IMR-90 (cell line): ENCODE data around the gene DPH7. TPM values are rescaled to one million over a fixed set of nuclear protein-coding genes. Genes with fewer than 3 reads are reported as not detected.
A peak's percentile ranks its signal among the peaks of the same experiment; 100 is the strongest.

ENCODE experiments used
- ATAC-seq: fragments of 200-7000 bp; cut with Tn5 transposase; 2 replicates; pipeline ENCODE4 v1.9.1; 2020; ENCODE audit warnings: low read depth, mild to moderate bottlenecking, moderate library complexity
- BruUV-seq: library from RNA; stranded (reverse); fragments of 400-500 nt; replicated peaks from 2 replicates; lab custom pipeline; 2021; lab: Mats Ljungman, UMichigan
- CTCF ChIA-PET: fragments of 300-600 bp; formaldehyde crosslinking; extraction: SDS; loops from one replicate; lab custom pipeline; 2021; ENCODE audit warnings: antibody characterized with exemption; lab: Yijun Ruan, JAX
- POLR2A ChIA-PET: fragments of 300-600 bp; sonication (Branson Sonifier 250); formaldehyde crosslinking; loops from one replicate; lab custom pipeline; 2022; ENCODE audit warnings: antibody characterized with exemption; ENCODE audit not compliant: unreplicated experiment; lab: Charles Lee
- DNase-seq: peaks from one replicate; pipeline ENCODE4 v3.0.0; 2013
- H2AFZ ChIP-seq: replicated peaks from 2 replicates; pipeline ENCODE3; 2013; ENCODE audit warnings: low read length, mild to moderate bottlenecking; ENCODE audit not compliant: poor library complexity
- H2AK5ac ChIP-seq: 2 replicates; pipeline ENCODE4 v1.6.1; 2013; ENCODE audit warnings: low read depth, low read length, inconsistent platforms
- H2AK9ac ChIP-seq: replicated peaks from 2 replicates; pipeline ENCODE3; 2013; ENCODE audit warnings: mild to moderate bottlenecking, low read depth, low read length, moderate library complexity; ENCODE audit not compliant: poor library complexity
- H2BK120ac ChIP-seq: 2 replicates; pipeline ENCODE4 v1.6.1; 2013; ENCODE audit warnings: low read depth, low read length, inconsistent platforms
- H2BK15ac ChIP-seq: 3 replicates; pipeline ENCODE4 v1.6.1; 2013; ENCODE audit warnings: low read depth, low read length, inconsistent platforms
- H2BK20ac ChIP-seq: 2 replicates; pipeline ENCODE4 v1.6.1; 2013; ENCODE audit warnings: low read depth, mild to moderate bottlenecking, inconsistent platforms, low read length, moderate library complexity
- H2BK5ac ChIP-seq: 2 replicates; pipeline ENCODE4 v1.6.1; 2013; ENCODE audit warnings: mild to moderate bottlenecking, low read depth, low read length, inconsistent platforms; ENCODE audit not compliant: poor library complexity, severe bottlenecking
- H3K14ac ChIP-seq: replicated peaks from 2 replicates; pipeline ENCODE4 v1.6.1; 2013; ENCODE audit warnings: low read depth, low read length, inconsistent platforms
- H3K18ac ChIP-seq: 2 replicates; pipeline ENCODE4 v1.6.1; 2013; ENCODE audit warnings: low read depth, low read length, control low read depth
- H3K23ac ChIP-seq: 2 replicates; pipeline ENCODE4 v1.6.1; 2013; ENCODE audit warnings: low read depth, low read length, inconsistent platforms
- H3K27ac ChIP-seq: 2 replicates; pipeline ENCODE4 v1.5.1; 2013; ENCODE audit warnings: mild to moderate bottlenecking, control low read depth, low read length; ENCODE audit not compliant: insufficient read depth
- H3K27me3 ChIP-seq: 2 replicates; pipeline ENCODE4 v1.6.1; 2013; ENCODE audit warnings: low read length; ENCODE audit not compliant: control insufficient read depth, insufficient read depth
- H3K36me3 ChIP-seq: 2 replicates; pipeline ENCODE4 v1.6.1; 2013; ENCODE audit warnings: low read length, mixed read lengths; ENCODE audit not compliant: control insufficient read depth, insufficient read depth
- H3K4ac ChIP-seq: 2 replicates; pipeline ENCODE4 v1.6.1; 2013; ENCODE audit warnings: low read depth, low read length, inconsistent platforms
- H3K4me1 ChIP-seq: 2 replicates; pipeline ENCODE4 v1.6.1; 2013; ENCODE audit warnings: low read length, mixed read lengths; ENCODE audit not compliant: control insufficient read depth, insufficient read depth
- H3K4me2 ChIP-seq: 2 replicates; pipeline ENCODE4 v1.6.1; 2013; ENCODE audit warnings: low read depth, mild to moderate bottlenecking, control low read depth, low read length, moderate library complexity
- H3K4me3 ChIP-seq: 2 replicates; pipeline ENCODE4 v1.5.1; 2013; ENCODE audit warnings: low read depth, mild to moderate bottlenecking, control low read depth, low read length, moderate library complexity; ENCODE audit not compliant: insufficient read depth
- H3K56ac ChIP-seq: 2 replicates; pipeline ENCODE4 v1.6.1; 2013; ENCODE audit warnings: low read length, inconsistent platforms; ENCODE audit not compliant: insufficient read depth; ENCODE audit errors: extremely low read depth
- H3K79me1 ChIP-seq, 2 experiments: 2 replicates each; pipeline ENCODE4 v1.6.1; 2013; ENCODE audit warnings: low read length in 2 of 2, inconsistent platforms in 1 of 2, low read depth in 1 of 2
- H3K9ac ChIP-seq: 2 replicates; pipeline ENCODE4 v1.6.1; 2013; ENCODE audit warnings: low read depth, low read length, control low read depth
- H3K9me1 ChIP-seq: 2 replicates; pipeline ENCODE4 v1.6.1; 2013; ENCODE audit warnings: low read length, inconsistent platforms; ENCODE audit not compliant: insufficient read depth
- H3K9me3 ChIP-seq: 2 replicates; pipeline ENCODE4 v1.6.1; 2013; ENCODE audit warnings: low read length; ENCODE audit not compliant: control insufficient read depth, insufficient read depth
- H4K20me1 ChIP-seq: 2 replicates; pipeline ENCODE4 v1.6.1; 2013; ENCODE audit warnings: low read length, inconsistent platforms; ENCODE audit not compliant: insufficient read depth
- H4K5ac ChIP-seq: 2 replicates; pipeline ENCODE4 v1.6.1; 2013; ENCODE audit warnings: mild to moderate bottlenecking, low read depth, low read length, control low read depth
- H4K8ac ChIP-seq, 2 experiments: 2 replicates each; pipeline ENCODE4 v1.6.1; 2013; ENCODE audit warnings: low read depth in 2 of 2, low read length in 2 of 2, control low read depth in 1 of 2, inconsistent platforms in 1 of 2
- H4K91ac ChIP-seq: 2 replicates; pipeline ENCODE4 v1.6.1; 2013; ENCODE audit warnings: low read depth, low read length, inconsistent platforms; ENCODE audit not compliant: insufficient read depth
- CEBPB ChIP-seq: IDR thresholded peaks from 2 replicates; pipeline ENCODE4 v1.6.1; 2012; ENCODE audit warnings: low read depth, low read length, improper control_type of control experiment
- MAZ ChIP-seq: IDR thresholded peaks from 2 replicates; pipeline ENCODE4 v1.6.1; 2012; ENCODE audit warnings: low read depth, mild to moderate bottlenecking, low read length, improper control_type of control experiment, moderate library complexity, borderline replicate concordance
- SMC3 ChIP-seq: fragments of 150-350 bp; IDR thresholded peaks from 2 replicates; pipeline ENCODE4 v1.6.1; 2016; ENCODE audit warnings: low read depth, mild to moderate bottlenecking, antibody characterized with exemption, low read length, moderate library complexity
- WGBS, 2 experiments: methylation state at CpG; one replicate each; pipeline versions ENCODE4 v1.1.5 to v1.1.7; 2013; ENCODE audit warnings: missing lambda C conversion rate in 2 of 2; ENCODE audit not compliant: insufficient read length in 1 of 2; ENCODE audit errors: extremely low coverage in 2 of 2; 5-methylcytosine and 5-hydroxymethylcytosine counted together
- dilution Hi-C: fragments of 300-500 bp; cut with HindIII; formaldehyde crosslinking; loops from one replicate; pipeline ENCODE4 v1.14.3; 2018; ENCODE audit warnings: low sequenced_read_pairs; ENCODE audit not compliant: unreplicated experiment
- in situ Hi-C: fragments of 300-500 bp; cut with MboI; formaldehyde crosslinking; loops from 3 replicates; pipeline ENCODE4 v1.14.3; 2019; ENCODE audit warnings: low sequenced_read_pairs, inconsistent platforms, mixed read lengths
- intact Hi-C: fragments of 100-400 bp; cut with micrococcal nuclease; formaldehyde crosslinking; loops from 2 replicates; pipeline ENCODE4 v1.10.0; 2022
- polyA plus RNA-seq, 3 experiments: library from polyadenylated mRNA; depleted of rRNA; stranded (reverse); fragments of >200 nt; gene quantifications; 2 replicates each; pipeline ENCODE4 v1.2.3, GENCODE V29; 2012; ENCODE audit warnings: low replicate concordance in 1 of 3
- total RNA-seq: library from RNA; depleted of rRNA; stranded (reverse); fragments of >200 nt; gene quantifications from 2 replicates; pipeline ENCODE4 v1.2.3, GENCODE V29; 2012

Gene DPH7
- total and polyA plus RNA-seq, 2 of the 4 experiments (the other 2 are of a cell fraction): 12.5 to 33.7 TPM

DNA sequence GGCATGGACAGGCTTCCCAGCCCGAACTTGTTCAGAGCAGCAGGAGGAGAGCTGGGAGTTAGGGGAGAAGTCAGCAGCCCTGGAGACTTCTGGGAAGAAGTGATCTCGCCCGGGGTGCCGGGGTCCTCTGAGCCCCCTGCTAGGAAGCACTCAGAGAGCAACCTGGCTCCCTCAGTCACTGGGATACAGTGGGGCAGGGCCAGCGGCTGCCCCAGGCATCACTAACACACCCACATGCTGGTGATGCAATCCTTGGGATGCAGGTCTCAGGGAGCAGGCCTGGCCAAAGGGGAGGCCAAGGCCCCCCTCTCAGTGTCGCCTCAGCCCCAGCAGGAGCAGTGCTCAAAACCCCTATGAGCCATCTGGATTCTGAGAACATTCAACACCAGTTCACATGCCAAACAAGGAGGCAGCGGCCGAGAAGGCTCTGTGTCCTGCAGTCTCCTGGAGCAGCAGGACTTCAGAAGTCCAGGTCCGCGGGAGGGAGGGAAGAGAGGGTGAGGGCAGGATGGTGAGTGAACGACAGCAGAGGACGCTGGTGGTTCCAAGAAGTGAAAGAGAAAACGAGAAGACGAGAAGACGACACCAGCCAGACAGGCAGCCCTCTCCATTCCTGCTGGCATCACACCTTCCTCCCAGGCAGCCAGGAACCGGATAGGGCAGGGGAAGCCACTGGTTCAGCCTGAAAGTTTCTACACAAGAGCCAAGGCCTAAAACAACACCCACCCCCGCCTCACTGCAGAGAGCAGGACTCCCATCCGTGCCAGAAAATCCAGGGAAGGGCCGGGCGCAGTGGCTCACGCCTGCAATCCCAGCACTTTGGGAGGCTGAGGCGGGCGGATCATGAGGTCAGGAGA lies 30.8 kb downstream of the DPH7 start:
- no peak overlapping the region for H2BK120ac ChIP-seq
- H3K79me1 ChIP-seq: peaks cover 8 to 9% of the 10 kb centered on the region in 2 experiments; a peak in 3 of 4 replicates
- no peak overlapping the region for H3K4me3 ChIP-seq
- no peak overlapping the region for H3K56ac ChIP-seq
- POLR2A ChIA-PET: no interaction called here
- H2BK5ac ChIP-seq: no peak overlapping the region
- no peak overlapping the region for H4K8ac ChIP-seq
- H2AK5ac ChIP-seq: no peak overlapping the region
- H2AK9ac ChIP-seq: no peak overlapping the region
- H3K9me1 ChIP-seq: no peaks in the 10 kb centered on the region
- H2BK15ac ChIP-seq: no peak overlapping the region
- no peak overlapping the region for H2AFZ ChIP-seq
- WGBS, 2 experiments: 70% methylated on average over 2 of the region's 23 CpGs; no CpG with 5 or more reads in 1 of the 2 experiments
- no peak overlapping the region for H3K23ac ChIP-seq
- H3K9me3 ChIP-seq: no peaks in the 10 kb centered on the region
- dilution Hi-C loops: no loop called here
- H3K18ac ChIP-seq: no peak overlapping the region
- TF ChIP-seq MAZ (no peak), CEBPB (peak; percentile 76), SMC3 (no peak)
- H3K9ac ChIP-seq: no peak overlapping the region
- no peak for ATAC-seq
- H3K36me3 ChIP-seq: no peaks in the 10 kb centered on the region
- H3K14ac ChIP-seq: no peak overlapping the region
- in situ Hi-C loops: no loop called here
- H3K4ac ChIP-seq: no peak overlapping the region
- intact Hi-C loops: no loop called here
- H4K91ac ChIP-seq: no peak overlapping the region
- H3K4me2 ChIP-seq: no peak overlapping the region
- no peaks in the 10 kb centered on the region for H3K27me3 ChIP-seq
- H3K27ac ChIP-seq: no peak overlapping the region
- peaks cover 5% of the 10 kb centered on the region; the same call in 1 of the 2 replicates for H3K4me1 ChIP-seq
- no peak overlapping the region for H4K5ac ChIP-seq
- H4K20me1 ChIP-seq: 0 out of 2 replicates have a peak, but pooled peaks cover 9% of the 10 kb centered on the region
- H2BK20ac ChIP-seq: no peak overlapping the region
- DNase-seq: no peak
- CTCF ChIA-PET: no interaction called here
- BruUV-seq: no TSS peak
